Measurements from ENCODE around the gene GNB1L.
"Not testable (repeated sequence)": the region's sequence is repeated elsewhere in the genome, so short reads cannot be mapped to it uniquely, and the experiment has no call there.

GNB1L gene

DNA sequence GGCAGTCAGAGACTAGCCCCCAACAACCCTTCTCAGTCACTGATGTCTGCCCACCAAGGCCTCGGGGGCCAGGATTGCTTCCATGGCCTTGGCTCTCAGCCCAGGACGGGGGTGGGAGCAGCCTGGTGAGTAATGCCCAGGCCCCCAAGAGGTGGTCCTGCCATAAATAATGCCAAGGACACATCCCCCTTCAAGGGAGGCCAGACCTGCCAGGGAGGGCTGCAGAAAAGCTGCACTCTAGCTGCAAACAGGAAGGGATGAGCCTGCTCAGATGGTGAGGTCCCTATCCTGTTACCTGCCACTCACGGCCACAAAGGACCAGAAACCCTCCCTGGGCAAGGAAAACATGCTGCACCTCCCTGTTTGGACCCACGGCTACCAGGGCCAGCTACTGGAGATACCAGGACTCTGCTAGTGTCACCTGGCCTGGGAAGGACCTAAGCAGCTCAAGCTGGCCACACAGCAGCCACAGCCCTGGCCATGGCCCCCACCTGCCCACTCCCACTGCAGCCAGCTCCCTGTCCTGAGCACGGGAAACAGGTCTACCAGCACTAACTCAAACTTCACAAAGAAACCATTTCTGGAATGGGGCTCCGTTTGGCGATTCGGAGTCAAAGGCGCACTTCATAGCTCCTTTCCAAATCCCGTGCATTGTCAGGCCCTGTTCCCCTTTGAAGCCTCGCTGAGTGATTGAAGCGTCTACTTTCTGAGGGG lies 12.1 kb downstream of the GNB1L start:
- no peak for DNase-seq

DNA sequence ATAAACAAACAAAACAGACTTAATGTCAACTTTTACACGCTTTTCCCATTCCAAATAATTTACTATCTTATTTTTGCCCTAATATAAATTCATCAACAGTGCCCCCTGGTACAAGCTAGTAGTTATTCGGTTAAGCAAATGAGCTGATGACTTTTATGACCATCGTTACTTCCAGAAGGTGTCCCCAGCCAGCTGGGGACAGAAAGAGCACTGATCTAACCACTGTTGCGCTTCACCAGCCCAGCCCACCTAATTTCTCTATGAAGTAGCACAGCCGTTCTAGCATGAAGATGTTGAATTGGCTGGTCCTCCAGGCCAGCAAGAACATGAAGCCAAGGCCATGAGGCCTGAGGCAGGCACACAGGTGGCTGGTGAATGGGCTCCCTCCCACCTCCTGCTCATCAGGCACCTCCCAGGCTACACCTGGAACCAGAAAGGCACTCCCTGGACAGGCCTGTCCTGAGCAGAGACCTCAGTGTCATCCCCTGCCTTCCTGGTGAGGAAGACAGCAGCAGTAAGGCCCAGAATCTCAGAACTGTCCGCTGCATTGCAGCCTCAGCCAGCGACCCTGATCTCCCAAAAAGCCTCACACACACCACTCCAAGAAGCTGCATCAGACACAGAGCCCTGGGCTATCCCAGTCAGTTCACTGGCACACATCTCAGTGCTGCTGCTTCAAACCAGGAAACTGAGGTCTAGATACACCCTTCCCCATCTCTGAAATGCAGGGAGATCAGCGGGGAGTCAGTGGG lies 12.9 kb downstream of the GNB1L start:
- no peak for DNase-seq

DNA sequence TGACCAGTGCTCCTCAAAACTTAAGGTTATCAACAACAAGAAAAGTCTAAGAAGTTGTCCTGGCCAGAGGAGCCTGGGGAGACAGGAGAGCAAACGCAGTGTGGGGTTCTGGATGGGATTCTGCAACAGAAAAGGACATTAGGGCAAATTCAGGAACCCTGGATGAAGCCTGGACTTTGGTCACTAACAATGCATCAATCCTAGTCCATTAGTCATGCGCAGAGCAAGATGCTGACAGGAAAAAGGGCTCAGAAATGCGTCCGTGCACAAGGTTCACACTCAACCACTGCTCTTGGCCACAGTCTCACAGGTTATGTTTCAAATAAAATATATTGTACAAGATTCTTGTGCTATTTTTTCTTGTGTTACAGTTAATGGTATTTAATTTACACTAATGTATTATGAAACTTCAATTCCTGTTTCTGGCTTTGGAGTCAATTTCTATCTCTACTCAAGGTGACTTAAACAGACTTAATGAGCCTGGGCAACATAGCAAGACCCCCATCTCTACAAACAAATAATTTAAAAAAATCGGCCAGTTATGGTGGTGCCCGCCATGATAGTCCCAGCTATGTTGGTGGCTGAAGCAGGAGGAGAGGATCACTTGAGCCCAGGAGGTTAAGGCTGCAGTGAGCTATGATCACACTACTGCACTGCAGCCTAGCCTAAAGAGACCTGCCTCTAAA lies 13.6 kb downstream of the GNB1L start:
- no peak for DNase-seq

DNA sequence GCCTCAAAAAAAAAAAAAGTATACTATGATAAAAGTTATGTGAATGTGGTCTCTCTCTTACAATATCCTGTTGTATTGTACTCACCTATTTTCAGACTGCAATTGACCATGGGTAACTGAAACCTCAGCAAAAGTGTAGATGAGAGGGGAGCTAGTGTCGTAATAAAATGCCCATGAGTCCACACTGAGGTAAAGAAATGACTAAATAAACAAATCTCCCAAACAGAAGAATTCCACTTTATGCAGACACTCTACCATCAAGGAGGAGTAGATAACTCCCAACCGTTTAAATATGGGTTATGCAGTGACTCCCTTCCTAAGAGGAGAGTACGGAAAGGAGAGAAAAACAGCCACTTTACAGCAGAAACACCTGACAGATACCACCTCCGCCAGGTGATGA lies 14.6 kb downstream of the GNB1L start:
- DNase-seq = no peak

DNA sequence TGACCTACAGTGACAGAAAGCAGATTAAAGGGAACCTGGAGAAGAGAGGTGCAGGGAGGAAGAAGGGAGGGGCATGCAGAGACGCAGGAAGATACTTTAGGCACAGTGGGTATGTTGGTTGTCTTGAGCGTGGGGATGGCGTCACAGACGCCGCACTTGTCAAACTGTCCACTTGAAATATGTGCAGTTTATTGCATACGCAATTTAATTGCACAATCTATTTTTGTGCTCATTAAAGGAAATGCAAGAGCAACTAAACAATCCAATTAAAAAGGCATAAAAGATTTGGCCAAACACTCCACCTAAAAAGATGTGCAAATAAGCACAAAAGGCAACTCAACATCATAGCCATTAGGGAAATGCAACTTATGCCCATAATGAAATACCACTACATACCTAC lies 16.8 kb downstream of the GNB1L start:
- DNase-seq = no peak

DNA sequence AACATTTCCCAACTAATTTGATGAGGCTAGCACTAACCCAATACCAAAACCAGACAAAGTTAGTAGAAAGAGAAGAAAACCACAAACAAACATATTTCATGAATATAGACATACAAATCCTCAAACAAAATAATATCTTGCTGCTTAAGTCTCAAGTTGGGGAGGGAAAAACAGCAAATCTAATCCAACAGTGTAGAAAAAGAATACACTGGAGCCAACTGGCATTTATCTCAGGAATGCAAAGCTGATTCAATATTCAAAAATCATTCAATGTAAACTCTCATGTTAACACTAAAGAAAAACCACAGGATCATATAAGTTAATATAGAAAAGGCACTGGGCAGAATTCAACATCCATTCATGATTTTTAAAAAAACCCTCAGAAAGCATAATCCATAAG lies 18.2 kb downstream of the GNB1L start:
- DNase-seq = no peak

DNA sequence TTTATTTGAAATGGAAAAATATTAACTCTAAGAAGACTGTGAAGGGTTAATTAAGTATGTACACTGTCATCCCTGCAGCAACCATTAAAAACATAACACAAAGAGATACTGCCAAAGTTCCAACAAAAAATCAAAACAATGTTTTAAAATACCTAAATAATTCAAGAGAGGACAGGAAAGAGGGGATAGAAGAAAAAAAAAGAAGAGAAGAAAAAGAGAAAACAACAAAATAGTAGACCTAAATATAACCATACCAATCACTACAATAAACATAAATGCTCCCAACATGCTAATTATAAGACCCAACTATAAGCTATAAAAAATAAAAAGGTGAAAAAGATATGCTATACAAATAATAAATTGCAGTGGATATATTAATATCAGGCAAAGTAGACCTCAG lies 20.1 kb downstream of the GNB1L start:
- no peak for DNase-seq

DNA sequence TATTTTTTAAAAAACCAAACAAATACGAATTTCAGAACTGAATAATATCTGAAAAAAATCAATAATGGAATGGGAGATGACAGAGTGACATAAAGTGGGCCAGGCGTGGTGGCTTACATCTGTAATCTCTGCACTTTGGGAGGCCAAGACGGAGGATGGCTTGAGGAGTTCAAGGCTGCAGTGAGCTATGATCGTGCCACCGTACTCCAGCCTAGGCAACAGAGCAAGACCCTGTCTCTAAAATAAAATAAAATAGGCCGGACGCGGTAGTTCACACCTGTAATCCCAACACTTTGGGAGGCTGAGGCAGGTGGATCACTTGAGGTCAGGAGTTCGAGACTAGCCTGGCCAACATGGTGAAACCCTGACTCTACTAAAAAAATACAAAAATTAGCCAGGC lies 21.3 kb downstream of the GNB1L start:
- not testable (repeated sequence) for DNase-seq

DNA sequence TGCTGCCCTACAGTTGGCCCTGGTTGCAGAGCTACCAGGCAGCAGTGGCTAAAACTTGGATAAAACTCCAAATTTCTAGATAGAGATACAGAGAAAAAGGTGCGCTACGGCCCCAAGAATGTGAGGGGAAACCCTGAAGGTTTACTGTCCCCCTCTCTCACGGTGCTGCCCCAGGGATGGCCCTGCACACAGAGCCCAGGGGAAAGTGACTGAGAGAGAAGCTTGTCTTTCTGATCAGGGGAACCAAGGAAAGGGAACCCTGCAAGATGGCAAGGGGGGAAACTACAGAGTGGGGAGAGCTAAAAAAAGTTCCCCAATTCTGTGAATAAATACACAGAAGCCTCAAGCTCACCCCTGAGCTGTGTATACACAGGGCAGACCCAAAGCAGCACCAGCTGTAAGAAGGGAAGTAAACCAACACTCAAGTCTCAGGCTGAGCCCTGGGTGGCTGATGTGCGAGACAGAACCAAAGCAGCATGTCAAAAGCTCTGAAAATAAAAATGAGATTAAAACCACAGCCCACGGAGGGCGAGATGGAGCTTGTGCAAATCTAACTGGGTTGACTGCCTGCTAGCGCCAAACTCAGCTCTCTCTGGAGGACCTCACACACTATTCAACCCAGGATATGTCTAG lies 22.1 kb downstream of the GNB1L start:
- DNase-seq = no peak

DNA sequence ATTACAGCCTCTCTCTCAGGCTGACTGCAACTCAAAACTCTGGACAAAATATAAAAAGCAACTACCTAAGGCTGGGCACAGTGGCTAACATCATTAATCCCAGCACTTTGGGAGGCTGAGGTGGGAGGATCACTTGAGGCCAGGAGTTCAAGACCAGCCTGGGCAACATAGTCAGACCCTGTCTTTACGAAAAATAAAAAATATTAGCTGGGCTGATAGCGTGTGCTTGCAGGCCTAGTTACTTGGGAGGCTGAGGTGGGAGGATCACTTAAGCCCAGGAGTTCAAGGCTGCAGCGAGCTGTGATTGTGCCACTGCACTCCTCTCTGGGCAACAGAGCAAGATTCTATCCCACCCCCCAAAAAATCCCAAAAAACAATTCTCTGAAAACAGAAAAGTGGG lies 22.7 kb downstream of the GNB1L start:
- not testable (repeated sequence) for DNase-seq

DNA sequence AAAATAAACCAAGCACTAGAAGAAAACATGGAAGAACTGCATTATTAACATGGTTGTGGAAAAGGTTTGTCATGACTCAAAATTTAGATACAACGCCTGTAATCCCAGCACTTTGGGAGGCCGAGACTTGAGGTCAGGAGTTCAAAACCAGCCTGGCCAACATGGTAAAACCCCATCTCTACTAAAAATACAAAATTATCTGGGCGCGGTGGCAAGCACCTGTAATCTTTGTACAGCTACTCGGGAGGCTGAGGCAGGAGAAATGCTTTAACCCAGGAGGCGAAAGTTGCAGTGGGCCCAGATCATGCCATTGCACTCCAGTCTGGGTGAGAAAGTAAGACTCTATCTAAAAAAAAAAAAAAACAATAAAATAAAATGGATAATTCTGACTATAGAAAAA lies 23.7 kb downstream of the GNB1L start:
- no peak for DNase-seq

DNA sequence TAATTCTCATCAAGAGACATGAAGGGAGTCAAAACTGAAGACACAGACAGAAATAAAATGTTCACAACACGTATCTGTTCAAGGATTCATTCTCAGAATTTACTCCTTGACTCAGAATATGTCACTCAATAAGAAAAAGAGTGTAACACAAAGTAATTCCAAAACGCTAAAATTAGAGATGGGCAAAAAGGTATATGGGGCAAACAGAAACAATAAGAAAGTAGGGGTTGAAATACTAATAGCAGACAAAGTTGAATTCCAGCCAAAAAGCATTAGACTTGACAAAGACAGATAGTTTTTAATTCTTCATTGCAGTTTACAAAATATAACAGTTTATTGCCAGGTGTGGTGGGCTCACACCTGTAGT lies 26.7 kb downstream of the GNB1L start:
- no peak for DNase-seq

DNA sequence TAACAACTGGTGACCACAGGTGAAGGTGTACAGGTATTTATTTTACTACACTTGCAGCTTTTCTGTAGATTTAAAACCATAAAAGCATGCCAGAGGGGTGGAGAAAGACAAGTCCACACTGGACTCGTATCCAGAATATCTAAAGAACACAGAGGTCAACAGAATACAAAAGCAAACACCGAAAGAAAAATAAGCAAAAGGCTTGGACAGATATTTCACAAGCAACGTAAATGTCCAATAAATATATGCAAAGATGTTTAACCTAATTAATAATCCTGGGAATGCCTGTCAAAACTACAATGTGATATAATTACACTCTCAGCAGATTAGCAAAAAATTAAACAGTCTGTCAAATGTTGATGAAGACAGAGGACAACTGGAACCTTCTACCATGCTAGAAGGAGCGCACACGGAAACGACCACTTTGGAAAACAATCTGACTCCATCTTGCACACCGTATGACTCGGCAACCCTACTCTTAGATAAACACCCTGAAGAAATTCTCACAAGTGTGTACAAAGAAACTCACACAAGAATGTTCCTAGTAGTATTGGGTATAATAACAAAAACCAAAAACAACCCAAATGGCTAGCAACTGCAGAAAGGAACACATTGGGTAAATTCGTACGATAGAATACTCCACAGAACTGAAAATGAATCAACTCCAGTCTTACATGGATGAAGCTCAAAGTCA lies 27.2 kb downstream of the GNB1L start:
- DNase-seq = no peak

DNA sequence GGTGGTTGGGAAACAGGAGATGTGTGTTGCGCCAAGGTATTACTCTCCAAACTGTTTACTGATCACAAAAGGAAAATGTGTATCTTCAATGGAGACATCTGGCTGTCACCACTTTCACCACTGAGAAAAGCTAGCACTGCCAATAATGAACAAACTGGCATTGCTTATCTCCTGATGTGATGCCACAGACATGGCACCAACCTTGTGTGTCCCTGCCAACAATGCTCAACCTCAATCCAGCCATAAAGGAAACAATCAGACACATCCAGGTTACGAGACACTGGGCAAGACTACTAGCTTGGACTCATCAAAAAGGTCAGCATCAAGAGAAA lies 28.1 kb downstream of the GNB1L start:
- no peak for DNase-seq

DNA sequence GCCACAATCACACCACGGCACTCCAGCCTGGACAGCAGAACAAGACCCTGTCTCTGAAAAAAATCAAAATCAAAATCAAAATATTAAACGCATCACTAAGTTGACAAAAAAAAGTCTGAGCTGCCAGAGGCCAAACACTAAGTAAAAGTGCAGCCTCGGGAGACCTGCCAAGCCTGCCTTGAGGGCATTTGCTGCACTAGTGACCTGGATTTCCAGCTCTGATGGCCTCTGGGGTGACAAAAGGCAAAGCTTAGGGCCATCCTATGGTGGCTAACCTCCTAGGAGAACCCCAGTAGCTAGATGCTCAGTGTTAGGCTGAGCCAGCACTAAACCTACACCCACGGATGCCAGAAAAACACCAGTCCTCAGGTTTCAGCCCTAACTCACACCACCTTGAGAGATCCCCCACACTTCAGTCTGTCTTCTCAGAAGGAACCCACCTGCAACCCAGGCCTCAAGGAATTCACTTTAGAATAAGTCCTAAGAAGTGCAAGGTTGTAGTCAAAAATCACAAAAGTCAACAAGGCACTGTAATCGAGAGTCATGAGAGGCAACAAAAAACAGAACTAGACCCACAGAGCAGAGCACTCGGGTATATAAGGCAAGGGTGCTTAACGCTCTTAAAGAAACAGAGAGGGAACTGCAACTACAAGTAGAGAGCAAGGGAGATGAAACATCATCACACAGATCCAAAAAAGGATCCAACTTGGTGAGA lies 28.6 kb downstream of the GNB1L start:
- DNase-seq = no peak

DNA sequence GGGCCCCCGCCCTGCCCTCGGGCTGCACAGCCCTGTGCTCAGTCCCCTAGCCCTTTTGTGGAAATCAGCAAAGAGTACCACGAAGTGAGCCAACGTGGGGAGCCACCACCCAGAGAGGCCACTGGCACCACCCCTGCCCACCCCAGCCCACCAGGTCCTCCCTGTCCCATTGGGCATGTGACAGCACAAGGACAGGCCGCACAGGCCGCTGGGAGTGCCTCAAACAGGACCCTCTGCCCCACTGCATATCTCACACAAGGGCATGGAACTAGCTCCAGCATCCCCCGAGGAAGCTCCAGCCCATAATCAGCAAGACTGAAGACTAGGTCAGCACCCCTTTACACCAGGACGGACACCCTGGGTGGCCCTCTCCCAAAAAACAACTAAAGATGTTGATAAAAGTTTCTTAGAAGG lies 29.7 kb downstream of the GNB1L start:
- no peak for DNase-seq

DNA sequence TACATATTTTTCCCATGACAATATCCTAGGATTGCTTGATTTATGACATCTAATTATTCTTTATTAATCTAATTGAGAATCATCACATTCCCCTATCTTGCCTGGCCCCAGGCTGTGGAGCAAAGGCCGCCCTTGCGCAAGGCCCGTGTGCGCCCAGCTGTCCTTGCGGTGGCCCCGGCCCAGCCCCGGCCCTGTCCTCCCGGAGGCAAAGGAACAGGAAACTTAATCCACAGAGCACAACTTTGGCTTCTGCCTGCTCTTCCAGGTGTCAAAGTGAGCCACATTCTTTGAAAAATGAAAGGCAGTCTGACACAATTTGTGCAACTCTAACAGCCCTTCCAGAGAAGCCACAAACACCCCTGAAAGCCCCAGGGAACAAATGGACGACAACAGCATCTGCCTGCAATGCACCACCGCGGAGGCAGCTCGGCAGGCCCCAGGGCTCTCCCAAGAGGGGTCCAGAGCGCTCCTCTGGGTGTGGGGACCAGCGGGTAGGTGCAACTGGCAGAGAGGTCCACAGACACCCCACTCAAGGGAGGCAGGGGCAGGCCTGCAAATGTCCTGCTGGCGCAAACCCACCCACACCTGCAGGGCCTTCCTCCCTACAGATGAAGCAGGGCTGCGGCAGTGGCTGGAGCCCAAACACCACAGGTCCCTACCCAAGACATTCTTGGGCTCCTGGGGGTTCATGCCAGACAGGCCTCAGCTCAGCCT lies 30.3 kb downstream of the GNB1L start:
- no peak for DNase-seq

DNA sequence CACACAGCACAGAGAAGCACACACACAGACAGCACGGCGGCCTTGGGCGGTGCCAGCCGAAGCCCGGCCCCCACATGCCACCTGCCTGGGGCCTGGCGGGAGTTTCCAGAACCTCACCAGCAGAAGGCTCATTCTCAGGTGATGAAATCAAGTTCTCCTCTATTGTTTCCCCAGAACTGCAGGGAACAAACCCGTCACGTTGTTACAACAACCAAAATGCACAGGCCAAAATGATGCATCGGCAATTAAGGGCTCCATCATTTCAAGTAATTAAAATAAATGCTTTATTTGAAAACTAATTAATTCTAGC lies 30.8 kb downstream of the GNB1L start:
- DNase-seq = no peak

DNA sequence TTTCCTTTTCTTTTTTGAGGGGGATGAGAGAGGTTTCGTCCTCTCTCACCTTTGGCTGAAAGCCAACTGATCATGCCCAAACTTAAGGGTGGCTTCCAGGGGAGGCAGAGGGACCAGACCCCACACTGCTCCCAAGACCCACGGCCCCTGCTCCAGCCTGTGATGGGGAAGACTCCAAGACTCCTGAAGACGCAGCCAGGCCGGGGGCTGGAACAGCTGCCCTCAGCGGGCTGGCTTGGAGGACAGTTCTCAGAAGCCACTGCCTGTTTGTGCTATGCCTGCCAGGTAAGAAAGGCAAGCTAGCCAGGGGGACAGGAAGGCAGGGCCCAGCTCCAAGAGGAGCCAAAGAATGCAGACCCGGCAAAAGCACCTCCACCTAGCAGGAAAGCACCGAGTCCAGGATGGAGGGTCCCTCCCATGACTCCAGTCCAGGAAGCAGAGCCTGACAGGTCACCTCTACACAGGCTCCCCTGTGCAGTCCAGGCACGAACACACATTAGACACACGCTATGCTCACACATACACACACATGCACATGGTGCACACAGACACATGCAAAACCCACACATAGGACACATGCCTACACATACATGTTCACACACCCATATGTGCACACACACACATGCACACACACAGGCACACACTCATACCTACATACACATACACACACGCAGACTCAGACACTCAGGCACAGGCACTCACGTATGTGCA lies 31.3 kb downstream of the GNB1L start:
- DNase-seq = no peak

DNA sequence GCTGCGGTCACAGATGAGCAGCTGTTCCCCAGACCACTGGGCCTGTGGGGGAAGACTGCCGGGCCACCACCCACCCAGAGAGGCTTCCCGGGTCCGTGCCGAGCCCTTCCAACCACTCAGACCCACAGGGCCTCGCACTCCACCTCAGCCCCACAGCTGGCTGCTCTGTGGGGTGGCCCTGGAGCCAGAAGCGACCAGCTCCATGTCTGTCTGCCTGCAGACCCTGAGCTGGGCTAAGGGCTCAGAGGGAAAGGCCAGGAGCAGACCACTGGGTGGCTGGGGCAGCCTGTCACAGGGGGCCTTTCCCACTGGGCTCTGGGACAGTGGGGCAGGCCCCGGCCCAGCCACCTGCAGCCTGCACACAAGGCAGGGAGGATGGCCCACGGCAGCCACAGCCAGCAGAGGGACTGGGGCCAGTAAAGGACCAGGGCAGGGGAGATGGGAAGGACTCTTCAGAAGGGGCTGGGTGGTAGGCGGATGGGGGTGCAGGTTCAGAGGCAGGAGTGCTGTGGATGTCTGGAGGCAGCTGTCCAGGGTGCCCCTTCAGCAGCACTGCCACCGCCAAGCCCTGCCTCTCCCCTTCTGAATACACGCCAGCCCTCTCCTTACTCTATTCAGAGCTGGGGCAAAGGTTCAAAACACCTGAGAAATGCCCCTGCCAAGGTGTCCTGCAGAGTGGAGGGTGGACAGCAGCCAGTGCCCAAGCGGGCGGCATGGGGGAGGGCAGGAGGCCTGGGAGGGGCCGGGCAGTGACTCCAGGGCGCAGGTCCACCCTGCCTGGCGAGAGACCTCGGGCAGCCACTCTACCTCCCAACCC lies 32.2 kb downstream of the GNB1L start:
- no peak for DNase-seq

All from T-helper 1 cell (primary cell).